CD4-positive, alpha-beta T cell treated with Interleukin-21 for 1 hour (primary cell): Measurements from ENCODE around the gene PRKAG3.

ENCODE experiments used
- DNase-seq: peaks from one replicate; pipeline ENCODE4 v3.0.0-alpha.2; 2020

The PRKAG3 gene

DNA sequence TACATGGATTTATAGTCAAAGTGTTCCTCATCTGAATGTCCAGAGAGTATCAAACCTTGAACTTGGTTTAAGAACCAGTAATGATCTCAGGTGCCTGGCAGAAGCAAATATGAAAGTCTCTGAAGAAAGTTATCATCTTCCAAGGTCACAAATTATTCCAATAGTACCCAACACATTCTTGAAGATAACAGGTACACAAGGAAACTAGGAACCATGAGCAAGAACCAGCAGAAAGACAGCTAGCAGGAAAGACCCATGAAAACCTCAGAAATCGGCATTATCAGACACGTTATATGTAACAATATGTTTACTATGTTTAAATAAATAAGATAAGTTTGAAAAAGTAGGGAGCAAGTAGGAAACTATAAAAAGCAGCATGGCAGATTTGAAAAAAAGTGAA lies 5.9 kb upstream of the PRKAG3 start:
- DNase-seq, result no peak

GRCh38 chr2:218834685-218835084 lies 3.1 kb upstream of the PRKAG3 start:
- no peak for DNase-seq

GRCh38 chr2:218833023-218833609 lies 1.5 kb upstream of the PRKAG3 start:
- no peak for DNase-seq

GRCh38 chr2:218832520-218832919 lies 917 bp upstream of the PRKAG3 start:
- no peak for DNase-seq

- no peak for DNase-seq
These were observed 478 bp upstream of the PRKAG3 start for GRCh38 chr2:218832081-218832480.

DNA sequence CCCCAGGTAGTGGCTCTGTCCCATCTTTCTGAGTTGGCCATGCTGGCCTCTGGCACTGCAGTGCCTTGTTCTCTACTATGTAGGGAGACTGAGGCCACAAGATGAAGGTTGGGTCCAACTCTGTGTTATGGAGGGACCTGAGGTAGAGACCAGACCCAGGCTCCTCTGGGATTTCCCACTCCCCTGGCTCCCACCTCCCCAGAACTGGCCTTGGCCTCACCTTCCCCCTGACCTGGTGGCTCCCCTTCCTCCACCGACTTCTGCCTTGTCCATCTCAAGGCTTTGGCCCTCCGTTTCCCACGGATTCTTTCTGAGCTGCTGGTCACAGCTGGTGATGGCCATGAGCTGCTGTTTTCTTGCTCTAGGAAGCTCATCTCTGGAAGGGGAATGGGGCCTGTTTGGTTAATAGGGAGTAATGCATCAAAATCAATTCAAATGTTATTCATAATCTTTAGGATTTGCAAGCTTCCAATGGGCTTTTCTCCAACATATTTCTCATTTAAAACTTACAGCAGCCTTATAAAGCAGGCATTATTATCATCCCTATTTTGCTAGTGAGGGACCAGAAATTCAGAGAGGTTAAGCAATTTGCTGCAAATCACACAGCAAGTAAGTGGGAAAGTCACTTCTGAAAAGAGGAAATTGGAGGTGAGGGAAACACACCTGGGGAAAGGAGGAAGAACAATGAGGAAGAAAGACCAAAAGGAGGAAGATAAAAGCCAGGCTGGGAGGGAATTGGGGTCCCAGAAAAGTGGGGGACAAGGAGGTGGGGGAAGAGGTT lies 887 bp downstream of the PRKAG3 start:
- DNase-seq, result no peak

GRCh38 chr2:218829868-218830451 lies 1.6 kb downstream of the PRKAG3 start:
- no peak for DNase-seq

DNA sequence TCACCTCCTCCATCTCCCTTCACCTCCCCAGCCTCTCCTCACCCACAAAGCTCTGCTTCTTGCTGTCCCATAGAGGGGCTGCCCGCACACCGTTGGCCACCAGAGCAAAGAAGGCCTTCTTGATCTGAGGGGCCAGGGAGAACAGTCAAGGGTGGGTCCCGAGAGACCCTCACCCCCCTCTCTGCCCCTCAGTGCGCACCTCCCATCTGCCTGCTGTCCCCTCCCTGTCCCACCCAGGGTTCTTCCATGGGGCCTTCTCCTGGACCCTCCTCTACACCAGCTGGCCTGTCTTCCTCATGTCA lies 3.2 kb downstream of the PRKAG3 start:
- DNase-seq, result no peak

DNA sequence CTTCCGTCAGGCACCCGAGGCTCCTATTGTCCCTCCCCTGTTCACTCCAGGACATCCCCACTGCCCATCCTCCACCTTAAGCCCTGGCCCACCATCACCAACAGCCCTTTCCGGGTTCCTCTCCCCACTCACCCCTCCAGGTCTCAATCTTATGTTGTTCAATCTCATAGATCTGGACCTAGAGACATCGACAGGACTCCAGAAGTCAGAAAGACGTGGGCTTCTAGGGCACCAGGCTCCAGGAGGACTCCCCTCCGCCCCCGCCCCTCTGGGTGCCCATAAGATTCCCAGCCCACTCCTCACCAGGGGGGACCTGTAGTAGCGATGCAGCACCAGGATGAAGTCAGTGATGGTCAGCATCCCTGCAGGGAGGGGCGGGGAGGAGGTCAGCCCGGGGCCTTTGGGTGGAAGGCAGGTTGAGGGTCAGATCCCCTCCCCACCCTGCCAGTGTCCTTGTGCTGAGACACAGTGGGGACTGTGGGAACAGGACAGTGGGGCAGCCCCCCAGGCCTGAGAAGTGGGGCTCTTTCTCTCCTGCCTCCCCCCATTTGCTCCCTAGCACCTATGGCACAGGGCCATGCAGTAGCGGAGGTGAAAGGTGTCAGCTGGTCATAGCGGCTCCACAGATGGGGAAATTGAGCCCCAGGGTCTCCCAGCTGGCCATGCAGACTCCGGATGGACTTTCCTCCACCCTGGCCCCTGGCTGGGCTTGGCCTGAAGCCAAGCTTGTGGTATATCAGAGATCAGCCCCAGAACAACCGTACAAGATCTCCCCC lies 3.7 kb downstream of the PRKAG3 start:
- DNase-seq, result no peak

DNA sequence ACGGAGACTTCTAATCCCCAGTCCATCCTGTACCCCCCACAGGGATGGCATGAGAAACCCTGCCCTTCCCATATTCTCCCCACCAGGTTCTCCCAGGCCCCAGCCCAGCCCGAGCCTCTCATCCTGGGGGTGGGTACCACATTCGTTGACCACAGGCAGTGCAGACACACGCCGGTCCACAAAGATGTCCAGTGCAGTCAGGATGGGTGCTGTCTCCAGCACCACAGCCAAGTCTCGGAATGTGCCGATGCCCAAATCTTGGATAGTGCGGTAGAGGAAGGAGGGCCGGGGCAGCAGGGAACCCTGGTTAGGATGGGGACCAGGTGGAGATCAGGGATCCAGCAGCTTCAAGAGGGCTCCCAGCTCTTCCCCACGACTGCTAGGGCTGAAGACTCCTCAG lies 4.8 kb downstream of the PRKAG3 start:
- no peak for DNase-seq

- DNase-seq, result no peak
These were observed 7.6 kb downstream of the PRKAG3 start for GRCh38 chr2:218824004-218824403.

DNA sequence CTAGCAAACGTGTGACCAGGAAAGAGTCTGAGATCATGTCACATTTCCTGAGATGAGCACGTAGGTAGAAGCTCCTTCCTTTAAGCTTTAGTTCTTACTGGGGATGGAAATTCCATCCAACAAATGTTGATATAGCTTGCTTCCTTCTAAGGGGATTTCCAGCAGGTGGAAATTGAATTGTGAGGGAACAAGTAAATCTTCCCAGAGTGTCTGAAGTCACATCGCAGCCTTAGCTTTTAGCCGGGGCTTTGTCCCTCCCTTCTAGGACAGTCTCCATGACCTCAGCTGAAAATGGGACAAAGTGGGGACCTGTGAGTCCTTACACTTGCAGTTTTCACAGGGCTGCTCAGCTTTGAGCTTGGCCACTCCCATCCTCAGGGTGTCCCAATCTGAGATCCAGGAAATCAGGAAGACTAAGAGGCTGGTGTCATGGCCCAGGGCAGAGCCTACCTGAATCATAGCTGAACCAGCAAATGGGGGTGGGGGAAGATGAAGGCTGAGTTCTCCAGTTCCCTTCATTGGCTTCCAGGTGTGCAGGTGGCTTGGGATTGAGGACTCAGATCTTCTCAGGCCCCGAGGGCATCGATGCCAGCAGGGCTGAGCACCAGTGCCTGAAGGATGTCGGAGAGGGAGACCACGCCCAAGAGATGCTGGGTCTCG lies 8.3 kb downstream of the PRKAG3 start:
- no peak for DNase-seq

DNA sequence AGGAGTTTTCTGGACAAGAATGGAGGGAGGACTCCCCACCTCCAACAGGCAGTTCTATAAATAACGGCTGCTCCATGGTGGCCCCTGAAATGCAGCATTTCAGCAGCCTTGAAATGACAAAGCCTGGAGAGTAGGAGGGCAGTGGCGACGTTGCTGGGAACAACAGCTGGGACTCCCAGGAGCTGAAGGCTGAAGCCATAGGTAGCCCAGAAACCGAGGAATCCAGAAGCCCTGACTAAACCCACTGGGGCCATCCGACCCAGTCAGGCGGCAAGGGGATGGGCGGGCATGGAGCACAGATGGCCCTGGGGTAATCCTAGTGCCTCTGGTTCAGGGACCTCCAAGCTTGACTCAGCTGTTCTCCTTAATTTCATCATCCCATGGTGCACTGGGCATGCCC lies 9.0 kb downstream of the PRKAG3 start:
- DNase-seq, result no peak

- no peak for DNase-seq
These were observed 9.9 kb downstream of the PRKAG3 start for GRCh38 chr2:218821605-218822211.

DNA sequence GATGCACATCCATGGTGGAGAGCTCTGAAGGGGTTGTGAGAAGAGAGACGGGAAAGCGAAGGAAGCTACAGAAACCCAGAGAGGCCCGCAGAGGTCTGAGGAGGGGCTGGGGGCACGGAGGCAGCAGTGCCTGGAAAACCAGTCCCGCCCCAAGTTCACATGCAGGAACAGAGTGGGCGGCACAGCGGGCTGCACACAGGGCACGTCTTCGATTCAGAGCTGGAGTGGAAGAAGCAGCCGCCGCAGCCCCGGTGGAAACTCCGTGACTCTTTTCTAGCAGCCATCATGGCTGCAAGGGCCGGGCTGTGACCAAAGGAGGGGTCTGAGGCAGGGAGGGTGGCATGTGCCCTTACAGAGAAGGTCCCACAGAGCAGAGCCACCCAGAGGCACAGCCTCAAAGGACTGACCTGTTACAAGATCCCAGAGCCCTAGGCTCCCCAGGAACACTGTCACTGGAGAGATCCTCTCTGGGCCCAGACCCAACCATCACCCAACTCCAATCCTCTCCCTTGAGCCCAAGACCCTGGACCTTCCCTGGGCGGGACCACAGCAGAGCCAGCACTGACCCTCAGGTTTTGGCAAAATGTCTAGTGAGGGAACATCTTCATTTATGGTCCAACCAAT lies 10.7 kb downstream of the PRKAG3 start:
- no peak for DNase-seq

- DNase-seq, result no peak
These were observed 12.5 kb downstream of the PRKAG3 start for GRCh38 chr2:218819093-218819492.

GRCh38 chr2:218816561-218817011 lies 15.0 kb downstream of the PRKAG3 start:
- no peak for DNase-seq

- DNase-seq, result no peak
These were observed 16.0 kb downstream of the PRKAG3 start for GRCh38 chr2:218815649-218816048.

GRCh38 chr2:218815244-218815637 lies 16.4 kb downstream of the PRKAG3 start:
- DNase-seq, result no peak

DNA sequence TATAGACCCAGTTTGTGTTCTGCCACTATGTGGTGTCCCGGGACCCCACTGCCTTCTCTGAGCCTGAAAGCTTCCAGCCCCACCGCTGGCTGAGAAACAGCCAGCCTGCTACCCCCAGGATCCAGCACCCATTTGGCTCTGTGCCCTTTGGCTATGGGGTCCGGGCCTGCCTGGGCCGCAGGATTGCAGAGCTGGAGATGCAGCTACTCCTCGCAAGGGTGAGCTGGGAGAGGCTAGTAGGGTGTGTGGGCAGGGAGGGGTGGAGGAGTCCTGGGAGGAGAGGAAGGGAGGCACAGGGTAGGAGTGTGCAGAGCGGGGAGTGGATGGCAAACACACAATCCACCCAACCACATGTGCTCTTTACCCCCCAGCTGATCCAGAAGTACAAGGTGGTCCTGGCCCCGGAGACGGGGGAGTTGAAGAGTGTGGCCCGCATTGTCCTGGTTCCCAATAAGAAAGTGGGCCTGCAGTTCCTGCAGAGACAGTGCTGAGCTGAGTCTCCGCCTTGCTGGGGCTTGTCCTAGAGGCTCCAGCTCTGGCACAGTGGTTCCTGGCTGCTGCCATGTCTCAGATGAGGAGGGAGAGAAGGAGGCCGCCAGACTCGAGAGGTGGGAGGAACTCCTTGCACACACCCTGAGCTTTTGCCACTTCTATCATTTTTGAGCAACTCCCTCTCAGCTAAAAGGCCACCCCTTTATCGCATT lies 16.9 kb downstream of the PRKAG3 start:
- DNase-seq, result no peak

DNA sequence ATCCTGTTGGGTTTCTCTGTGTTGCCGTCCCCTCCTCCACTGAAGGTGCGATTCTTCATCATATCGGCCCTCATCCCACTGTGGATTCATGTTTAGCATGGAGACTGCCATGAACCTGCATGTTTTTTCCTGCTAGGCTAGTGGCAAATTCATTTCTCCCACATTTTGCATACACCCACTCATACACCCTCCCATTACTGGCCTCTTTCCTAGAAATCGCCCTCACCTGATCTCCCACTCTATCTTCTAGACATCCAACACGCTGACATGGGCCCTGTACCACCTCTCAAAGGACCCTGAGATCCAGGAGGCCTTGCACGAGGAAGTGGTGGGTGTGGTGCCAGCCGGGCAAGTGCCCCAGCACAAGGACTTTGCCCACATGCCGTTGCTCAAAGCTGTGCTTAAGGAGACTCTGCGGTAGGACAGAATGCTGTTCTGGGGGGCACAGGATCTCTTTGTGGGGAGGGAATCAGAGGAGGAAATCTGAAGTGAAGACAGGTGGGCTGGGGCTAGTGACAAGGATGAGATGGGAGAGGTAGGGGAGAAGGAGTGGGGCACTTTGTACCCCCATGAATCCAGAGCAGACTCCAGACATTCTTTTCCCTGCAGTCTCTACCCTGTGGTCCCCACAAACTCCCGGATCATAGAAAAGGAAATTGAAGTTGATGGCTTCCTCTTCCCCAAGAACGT lies 17.7 kb downstream of the PRKAG3 start:
- DNase-seq, result no peak
